Common myeloid progenitor, CD34-positive (primary cell): Measurements from ENCODE around the gene P2RX3.
A peak's percentile ranks its signal among the peaks of the same experiment; 100 is the strongest.

Experiments
- CTCF ChIA-PET: fragments of 350-600 bp; sonication (Branson Sonifier 250); formaldehyde crosslinking; loops from one replicate; lab custom pipeline; 2021; ENCODE audit warnings: antibody characterized with exemption; lab: Charles Lee
- POLR2A ChIA-PET: fragments of 350-600 bp; sonication (Branson Sonifier 250); formaldehyde crosslinking; loops from one replicate; lab custom pipeline; 2021; ENCODE audit warnings: antibody characterized with exemption; lab: Charles Lee
- DNase-seq, 3 donors: peaks; one replicate each; pipeline versions ENCODE4 v3.0.0 to v3.0.0-alpha.2; 2013
- H3K27ac ChIP-seq, 2 experiments: 1 replicate in 1 of 2; 2 replicates in 1 of 2; pipeline ENCODE4 v1.7.0; 2013; ENCODE audit warnings: inconsistent platforms in 2 of 2, low read length in 2 of 2, mild to moderate bottlenecking in 2 of 2, low read depth in 1 of 2, moderate library complexity in 1 of 2; ENCODE audit not compliant: severe bottlenecking in 2 of 2, insufficient read depth in 1 of 2, poor library complexity in 1 of 2
- H3K27me3 ChIP-seq, 5 experiments: replicated peaks in 2 of 5; 1 replicate in 3 of 5; 2 replicates in 2 of 5; pipeline versions ENCODE4 v1.6.1 to v1.7.0; 2013; ENCODE audit warnings: low read length in 4 of 5, mild to moderate bottlenecking in 2 of 5, moderate library complexity in 2 of 5, inconsistent platforms in 1 of 5; ENCODE audit not compliant: insufficient read depth in 5 of 5, control insufficient read depth in 4 of 5
- H3K36me3 ChIP-seq, 4 experiments: 1 replicate in 2 of 4; 2 replicates in 2 of 4; pipeline versions ENCODE4 v1.6.1 to v1.7.0; 2013; ENCODE audit warnings: low read length in 3 of 4, control low read depth in 1 of 4, mild to moderate bottlenecking in 1 of 4; ENCODE audit not compliant: control insufficient read depth in 4 of 4, insufficient read depth in 4 of 4
- H3K4me1 ChIP-seq, 4 experiments: 1 replicate in 3 of 4; 2 replicates in 1 of 4; pipeline versions ENCODE4 v1.6.1 to v1.7.1; 2013; ENCODE audit warnings: low read length in 3 of 4, mild to moderate bottlenecking in 3 of 4, control low read depth in 1 of 4, inconsistent platforms in 1 of 4, moderate library complexity in 1 of 4; ENCODE audit not compliant: control insufficient read depth in 4 of 4, insufficient read depth in 4 of 4; ENCODE audit errors: control extremely low read depth in 1 of 4
- H3K4me3 ChIP-seq, 7 experiments: 1 replicate in 4 of 7; 2 replicates in 3 of 7; pipeline versions ENCODE4 v1.5.1 to v1.7.0; 2013; ENCODE audit warnings: mild to moderate bottlenecking in 7 of 7, low read length in 6 of 7, moderate library complexity in 6 of 7, inconsistent platforms in 2 of 7, low read depth in 2 of 7, control low read depth in 1 of 7; ENCODE audit not compliant: insufficient read depth in 4 of 7, control insufficient read depth in 1 of 7; ENCODE audit errors: extremely low read depth in 1 of 7
- H3K9me3 ChIP-seq, 5 experiments: 1 replicate in 4 of 5; 2 replicates in 1 of 5; pipeline versions ENCODE4 v1.6.1 to v1.7.1; 2013; ENCODE audit warnings: low read length in 4 of 5, mild to moderate bottlenecking in 2 of 5, inconsistent platforms in 1 of 5, low read depth in 1 of 5, moderate library complexity in 1 of 5; ENCODE audit not compliant: control insufficient read depth in 4 of 5, insufficient read depth in 2 of 5; ENCODE audit errors: control extremely low read depth in 1 of 5
- WGBS: methylation state at CpG from one replicate; pipeline ENCODE4 v1.1.5; 2013; ENCODE audit not compliant: insufficient coverage; 5-methylcytosine and 5-hydroxymethylcytosine counted together

Gene P2RX3

DNA sequence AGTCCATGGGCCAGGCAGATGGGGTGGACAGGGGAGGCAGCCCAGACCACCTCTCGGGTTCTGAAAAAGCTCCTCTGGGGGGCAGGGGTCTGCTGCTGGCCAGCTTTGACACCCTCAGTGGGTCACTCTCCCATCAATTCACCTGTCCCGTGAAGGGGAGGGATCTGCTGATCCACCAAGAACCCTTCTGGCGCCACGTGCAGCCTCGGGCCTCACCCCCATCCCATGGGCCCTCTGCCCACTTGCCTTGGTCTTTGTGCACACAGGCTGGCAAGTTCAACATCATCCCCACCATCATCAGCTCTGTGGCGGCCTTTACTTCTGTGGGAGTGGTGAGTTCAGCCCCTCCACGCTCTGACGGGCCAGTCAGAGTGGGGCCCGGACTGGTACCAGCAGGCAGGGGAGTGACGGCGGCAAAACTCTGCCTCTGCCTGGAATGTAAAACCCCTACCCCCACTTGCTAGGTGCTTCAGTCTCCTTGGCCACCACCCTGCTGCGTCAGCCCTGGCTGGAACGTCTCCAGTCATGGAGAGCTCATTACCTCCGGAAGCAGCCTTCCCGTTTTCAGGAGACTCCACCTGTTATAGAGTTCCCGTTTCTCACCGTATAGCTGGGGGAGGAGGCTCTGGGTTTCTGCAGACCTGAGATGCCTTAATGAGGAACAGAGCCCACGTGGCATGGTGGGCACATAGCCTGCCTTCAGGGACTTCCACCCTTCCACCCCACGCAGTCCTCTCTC, 30.1 kb downstream of the P2RX3 start:
- Histone ChIP-seq H3K9me3 (no peaks in the 10 kb centered on the region), H3K36me3 (no peaks in the 10 kb centered on the region), H3K4me1 (peaks cover 1 to 54% (median 18%) of the 10 kb centered on the region in 4 experiments), H3K4me3 (peak overlapping the region in 1 of 7 experiments; percentile 22), H3K27me3 (no peaks in the 10 kb centered on the region), H3K27ac (no peak overlapping the region)
- CTCF ChIA-PET, result interaction anchor here (0.5 to 1.9 kb wide), 4 partner anchors 18 to 89 kb away, joined by 3 to 4 read pairs (median 4); no protein-coding TSS in a partner anchor
- peak; percentile 42 to 69 (median 66) for DNase-seq
- 55% methylated on average over 10 of the region's 19 CpGs for WGBS
- POLR2A ChIA-PET, result no interaction called here

DNA sequence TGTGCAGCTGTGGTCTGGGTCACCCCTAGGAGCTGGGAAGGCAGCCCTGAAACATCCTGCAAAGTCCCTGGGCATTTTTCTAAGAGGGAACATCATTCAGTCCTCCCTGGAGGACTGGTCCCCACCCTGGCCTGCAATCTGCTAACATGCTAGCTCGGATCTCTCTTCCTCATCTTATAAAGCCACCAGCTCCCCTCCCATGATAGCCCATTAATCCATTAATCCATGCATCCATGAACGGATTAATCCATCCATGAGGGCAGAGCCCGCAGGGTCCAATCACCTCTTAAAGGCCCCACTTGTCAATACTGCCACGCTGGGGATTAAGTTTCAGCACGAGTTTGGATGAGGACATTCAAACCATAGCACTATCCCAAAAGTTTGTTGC, 30.7 kb downstream of the P2RX3 start:
- 88% methylated on average over 5 of the region's 5 CpGs for WGBS
- Histone ChIP-seq H3K27ac (no peak overlapping the region), H3K4me3 (no peak overlapping the region), H3K4me1 (peaks cover 1 to 54% (median 18%) of the 10 kb centered on the region in 4 experiments), H3K36me3 (no peaks in the 10 kb centered on the region), H3K9me3 (no peaks in the 10 kb centered on the region), H3K27me3 (no peaks in the 10 kb centered on the region)
- CTCF ChIA-PET, result interaction anchor here (0.5 to 1.9 kb wide), 2 partner anchors 17 to 20 kb away, joined by 4 read pairs; no protein-coding TSS in a partner anchor
- no peak for DNase-seq
- POLR2A ChIA-PET, result no interaction called here

DNA sequence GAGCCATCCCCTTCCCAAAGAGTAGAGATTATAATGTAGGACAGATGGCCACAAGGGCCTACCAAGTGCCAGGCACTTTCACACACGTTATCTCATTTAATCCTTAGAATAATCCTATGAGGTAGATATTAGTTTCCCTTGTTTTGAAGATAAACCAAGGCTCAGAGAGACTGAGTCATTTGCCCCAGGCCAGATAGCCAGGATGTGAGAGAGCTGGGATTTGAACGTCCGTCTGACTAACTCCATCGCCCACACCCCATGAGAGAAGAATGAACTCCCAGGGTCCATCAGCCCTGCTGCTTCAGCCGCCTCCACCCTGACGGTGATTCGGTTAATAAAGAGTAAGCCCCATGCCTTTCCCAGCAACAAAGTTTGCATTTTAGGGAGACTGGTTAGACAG, 32.1 kb downstream of the P2RX3 start:
- CTCF ChIA-PET, result interaction anchor here (1.1 kb wide), 1 partner anchor 9 kb away, joined by 3 read pairs; no protein-coding TSS in a partner anchor
- H3K9me3 ChIP-seq, result no peaks in the 10 kb centered on the region
- no peaks in the 10 kb centered on the region for H3K27me3 ChIP-seq
- POLR2A ChIA-PET, result no interaction called here
- H3K27ac ChIP-seq, result no peak overlapping the region
- no peak for DNase-seq
- 97% methylated on average over 6 of the region's 7 CpGs for WGBS
- H3K36me3 ChIP-seq, result no peaks in the 10 kb centered on the region
- H3K4me3 ChIP-seq, result no peak overlapping the region
- H3K4me1 ChIP-seq, result peaks cover 1 to 48% (median 19%) of the 10 kb centered on the region in 4 experiments

DNA sequence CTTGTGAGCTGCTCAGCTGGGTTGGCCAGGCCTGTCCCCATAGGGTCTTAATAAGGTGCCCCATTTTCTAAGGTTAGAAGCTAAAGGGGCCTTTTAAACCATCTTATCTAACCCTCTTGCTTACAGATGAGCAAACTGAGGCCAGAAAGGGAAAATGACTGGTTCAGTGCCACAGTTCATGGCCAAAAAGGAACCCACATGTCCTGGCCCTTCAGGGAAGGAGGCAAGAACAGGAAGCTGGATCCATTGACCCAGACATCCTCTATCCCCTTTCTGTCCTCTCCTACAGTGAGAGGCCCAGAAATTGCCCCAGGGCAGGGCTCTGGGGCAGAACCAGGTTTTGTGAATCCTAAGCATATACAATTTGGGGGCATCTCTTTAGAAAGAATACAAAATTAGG, 32.8 kb downstream of the P2RX3 start:
- H3K27me3 ChIP-seq, result no peaks in the 10 kb centered on the region
- H3K9me3 ChIP-seq, result no peaks in the 10 kb centered on the region
- H3K4me1 ChIP-seq, result peaks cover 1 to 47% (median 25%) of the 10 kb centered on the region in 4 experiments
- H3K4me3 ChIP-seq, result no peak overlapping the region
- no peaks in the 10 kb centered on the region for H3K36me3 ChIP-seq
- ChIA-PET POLR2A (no interaction called here), CTCF (no interaction called here)
- DNase-seq, result no peak
- no peak overlapping the region for H3K27ac ChIP-seq

DNA sequence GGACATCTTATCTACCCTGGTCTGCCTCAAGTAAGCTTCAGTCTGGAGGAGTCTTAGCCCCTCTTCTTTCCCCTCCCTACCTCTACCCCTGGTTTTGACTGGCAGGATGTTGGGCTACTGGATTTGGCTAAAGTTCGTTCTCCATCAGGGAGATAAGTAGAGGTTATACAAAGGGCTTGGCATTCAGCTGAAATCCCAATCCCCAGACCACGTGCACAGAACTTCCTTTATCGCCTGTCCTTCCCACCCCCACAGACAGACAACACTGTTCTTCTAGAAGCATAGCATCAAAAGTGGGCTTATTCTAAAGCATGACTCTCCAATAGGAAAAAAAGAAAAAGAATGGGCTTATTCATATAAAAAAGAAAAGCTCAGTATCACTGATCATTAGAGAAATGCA, 35.0 kb downstream of the P2RX3 start:
- CTCF ChIA-PET, result interaction anchor here (1.0 to 1.4 kb wide), 2 partner anchors 11 to 15 kb away, joined by 3 to 4 read pairs; no protein-coding TSS in a partner anchor
- peaks cover 0 to 28% (median 19%) of the 10 kb centered on the region in 4 experiments for H3K4me1 ChIP-seq
- no CpG with 5 or more reads among the region's 3 CpGs for WGBS

DNA sequence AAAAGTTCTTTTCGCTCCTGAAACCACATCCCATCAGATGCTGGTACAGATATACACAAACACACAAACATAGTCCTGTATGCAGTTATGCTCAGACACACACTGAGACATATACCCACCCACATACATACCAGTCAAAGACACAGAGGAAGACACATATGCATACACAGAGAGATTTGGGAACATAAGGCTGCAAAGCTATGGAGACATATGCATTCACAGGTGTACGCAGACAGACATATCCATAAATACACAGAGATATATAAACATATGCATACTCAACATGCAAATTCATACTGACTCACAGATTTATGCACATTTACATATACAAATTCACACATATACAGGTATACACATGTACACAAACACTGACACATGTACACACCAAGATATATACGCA, 36.8 kb downstream of the P2RX3 start:
- H3K36me3 ChIP-seq, result no peaks in the 10 kb centered on the region
- peaks cover 0 to 4% (median 0%) of the 10 kb centered on the region in 5 experiments for H3K27me3 ChIP-seq
- POLR2A ChIA-PET, result no interaction called here
- H3K4me3 ChIP-seq, result no peak overlapping the region
- WGBS, result 92% methylated on average over 2 of the region's 3 CpGs
- H3K4me1 ChIP-seq, result peaks cover 0 to 13% (median 7%) of the 10 kb centered on the region in 4 experiments
- no peaks in the 10 kb centered on the region for H3K9me3 ChIP-seq
- no peak overlapping the region for H3K27ac ChIP-seq
- no peak for DNase-seq
- CTCF ChIA-PET, result no interaction called here

More for the DNA sequence above, 35.0 kb downstream of the P2RX3 start:
- Histone ChIP-seq H3K4me3 (no peak overlapping the region), H3K27me3 (peaks cover 0 to 4% (median 0%) of the 10 kb centered on the region in 5 experiments), H3K27ac (no peak overlapping the region), H3K9me3 (no peaks in the 10 kb centered on the region), H3K36me3 (no peaks in the 10 kb centered on the region)
- no peak for DNase-seq
- POLR2A ChIA-PET, result no interaction called here

DNA sequence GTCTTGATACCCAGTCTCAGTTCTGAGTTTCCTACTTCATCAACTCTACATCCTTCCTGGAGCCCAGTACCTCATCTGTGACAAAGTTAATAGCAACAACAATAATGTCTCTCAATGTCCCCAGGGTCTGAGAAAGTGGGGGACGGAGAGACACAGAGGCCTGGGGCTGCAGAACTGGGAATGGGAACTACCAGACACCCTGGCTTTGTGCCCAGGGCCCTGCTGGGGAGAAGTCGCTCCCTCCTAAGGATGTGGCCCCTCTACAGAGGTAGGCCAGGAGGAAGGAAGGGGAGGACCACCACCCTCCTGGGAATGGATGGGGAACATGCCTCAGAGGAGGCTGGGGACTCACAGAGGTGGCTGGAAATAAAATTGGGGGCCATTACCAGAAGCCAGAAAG, 37.3 kb downstream of the P2RX3 start:
- DNase-seq, result no peak
- no peaks in the 10 kb centered on the region for H3K36me3 ChIP-seq
- POLR2A ChIA-PET, result no interaction called here
- H3K4me1 ChIP-seq, result peaks cover 0 to 13% (median 7%) of the 10 kb centered on the region in 4 experiments
- no peak overlapping the region for H3K27ac ChIP-seq
- peaks cover 0 to 4% (median 0%) of the 10 kb centered on the region in 5 experiments for H3K27me3 ChIP-seq
- CTCF ChIA-PET, result no interaction called here
- WGBS, result 20% methylated on average over 2 of the region's 2 CpGs
- H3K4me3 ChIP-seq, result no peak overlapping the region
- no peaks in the 10 kb centered on the region for H3K9me3 ChIP-seq
